Heart left ventricle (tissue), 16 donors: ENCODE data around the gene MRPL14. TPM values are rescaled to one million over a fixed set of nuclear protein-coding genes. Genes with fewer than 3 reads are reported as not detected.

Source experiments
- ATAC-seq, 4 donors: fragments of 200-7000 bp; cut with Tn5 transposase; one replicate each; pipeline ENCODE4 v1.9.1; 2020 to 2022; ENCODE audit warnings: moderate library complexity in 4 of 4, mild to moderate bottlenecking in 3 of 4, moderate number of reproducible peaks in 1 of 4
- DNase-seq, 5 donors: peaks; one replicate each; pipeline ENCODE4 v3.0.0-alpha.2; 2020
- H3K27ac ChIP-seq, 12 donors: fragments of 200-600 bp; sonication (generic) in 4 of 12; one replicate each; pipeline versions ENCODE4 v1.5.0 to v1.8.0; 2016 to 2022; ENCODE audit warnings: mild to moderate bottlenecking in 2 of 12
- H3K27me3 ChIP-seq, 9 donors: fragments of 200-600 bp; sonication (generic) in 2 of 9; one replicate each; pipeline versions ENCODE4 v1.5.1 to v1.8.0; 2016 to 2022; ENCODE audit warnings: mild to moderate bottlenecking in 3 of 9
- H3K36me3 ChIP-seq, 9 donors: fragments of 200-600 bp; sonication (generic) in 2 of 9; one replicate each; pipeline versions ENCODE4 v1.5.0 to v1.8.0; 2018 to 2022; ENCODE audit warnings: mild to moderate bottlenecking in 2 of 9
- H3K4me1 ChIP-seq, 12 donors: fragments of 200-600 bp; sonication (generic) in 4 of 12; one replicate each; pipeline versions ENCODE4 v1.5.0 to v1.8.0; 2016 to 2022; ENCODE audit warnings: mild to moderate bottlenecking in 3 of 12
- H3K4me3 ChIP-seq, 12 donors: fragments of 200-600 bp; sonication (generic) in 4 of 12; one replicate each; pipeline versions ENCODE4 v1.5.0 to v1.8.0; 2017 to 2022; ENCODE audit warnings: mild to moderate bottlenecking in 9 of 12, moderate library complexity in 4 of 12
- H3K9me3 ChIP-seq, 12 donors: fragments of 200-600 bp; sonication (generic) in 4 of 12; one replicate each; pipeline versions ENCODE4 v1.5.0 to v1.8.0; 2016 to 2022; ENCODE audit warnings: mild to moderate bottlenecking in 1 of 12
- CTCF ChIP-seq, 12 donors: fragments of 200-600 bp; sonication (generic) in 4 of 12; IDR thresholded peaks; one replicate each; pipeline versions ENCODE4 v1.5.0 to v1.8.0; 2018 to 2022; ENCODE audit warnings: antibody characterized with exemption in 12 of 12, mild to moderate bottlenecking in 5 of 12
- POLR2A ChIP-seq, 2 donors: fragments of 450-650 bp; IDR thresholded peaks; one replicate each; pipeline ENCODE4 v1.6.1; 2017; ENCODE audit warnings: antibody characterized with exemption in 2 of 2, mild to moderate bottlenecking in 2 of 2, moderate library complexity in 2 of 2
- WGBS, 4 donors: extraction: QIAGEN DNeasy Blood & Tissue Kit in 2 of 4; methylation state at CpG; one replicate each; pipeline versions ENCODE4 v1.1.5 to v1.1.7; 2013 to 2018; 5-methylcytosine and 5-hydroxymethylcytosine counted together
- intact Hi-C, 10 donors: fragments of 100-400 bp; cut with DNase I; formaldehyde crosslinking; loops; one replicate each; pipeline versions ENCODE4 v1.11.1 to v1.14.2; 2022
- polyA plus RNA-seq, 2 donors: library from polyadenylated mRNA; stranded (reverse); fragments of 200-250 nt; gene quantifications; one replicate each; pipeline ENCODE4 v1.2.3, GENCODE V29; 2013
- total RNA-seq, 9 donors: library from RNA; depleted of rRNA in 2 of 9; stranded (reverse); fragments of >200 nt in 2 of 9; fragmentation: NEBNext Ultra II Directional in 3 of 9; extraction: Animal tissue kit (Norgen Biotek cat#: 25700) in 3 of 9; gene quantifications; one replicate each; pipeline versions ENCODE4 v1.1.0 to v1.2.4, GENCODE V29; 2016 to 2023
- donor health status: ischemic (EF 13 %, LVEDD 7.1; RV severe dilation, severe dysfunction).
- donor health status: healthy with polysubstance abuse.
- donor health status: DM: no; HTN: yes; CAD: no.
- donor health status: DM: no; HTN: no; CAD: no.
- donor health status: ischemic (EF 25% LVEDD 6.9; RV normal size, moderate dysfunction).
- donor health status: ischemic (EF 25% LVEDD 5.7; RV mildly dilated, moderate dysfunction).
- donor health status: healthy.
- donor health status: DM: yes; HTN: yes; CAD: no.
- donor health status: ischemic (EF 35%, LVEDD 5.7; RV mildly dilated, moderate dysfunction).
- donor health status: nonischemic (EF 11% LVEDD 7.7; RV severe dilation, severe dysfunction).
- donor health status: DM: yes; HTN: yes; CAD: no.
- donor health status: PGD.
- donor health status: ischemic (EF 29% LVEDD 5.4; RV normal size, mild dysfunction).
- donor health status: nonischemic (EF 23%, LVEDD 6.1; RV moderate dilation, normal function).

Gene MRPL14
- total and polyA plus RNA-seq, 11 donors, result 35.3 to 72.9 (median 44.1) TPM

- 81 to 85% (median 82%) methylated on average over 12 of the region's 12 CpGs for WGBS, 4 donors
- DNase-seq, result no peak
Measured at GRCh38 chr6:44171899-44172546, 44.8 kb upstream of the MRPL14 start.

GRCh38 chr6:44169886-44170570, 42.8 kb upstream of the MRPL14 start:
- Histone ChIP-seq H3K27me3 (no peaks in the 10 kb centered on the region), H3K36me3 (no peaks in the 10 kb centered on the region), H3K9me3 (no peaks in the 10 kb centered on the region), H3K4me1 (peaks cover 0 to 8% (median 6%) of the 10 kb centered on the region in 12 donors), H3K27ac (no peak overlapping the region), H3K4me3 (no peak overlapping the region)
- intact Hi-C loops, result loop anchor here in 9 of 10 donors (5.0 to 10.0 kb wide), 4 partner anchors 67 to 167 kb away; partner anchors contain the start of gene SLC35B2 (in 4 of the 9)
- 78 to 86% (median 81%) methylated on average over 10 of the region's 10 CpGs for WGBS, 4 donors
- no peak for ATAC-seq
- no peak for TF ChIP-seq POLR2A (IDR thresholded peaks at IDR 0.05)
- no peak for TF ChIP-seq CTCF (IDR thresholded peaks at IDR 0.05)
- no peak for DNase-seq

More at GRCh38 chr6:44171899-44172546, 44.8 kb upstream of the MRPL14 start:
- H3K27ac ChIP-seq, result no peak overlapping the region
- H3K4me3 ChIP-seq, result no peak overlapping the region
- peaks cover 0 to 16% (median 10%) of the 10 kb centered on the region in 12 donors for H3K4me1 ChIP-seq
- TF ChIP-seq CTCF (IDR thresholded peaks at IDR 0.05) (no peak), POLR2A (IDR thresholded peaks at IDR 0.05) (no peak)
- intact Hi-C loops, result loop anchor here (1.0 to 10.0 kb wide), 9 partner anchors 62 to 167 kb away; partner anchors contain the start of gene SLC35B2 (in 4 of the 10)
- H3K9me3 ChIP-seq, result no peaks in the 10 kb centered on the region
- no peaks in the 10 kb centered on the region for H3K36me3 ChIP-seq
- no peak for ATAC-seq
- H3K27me3 ChIP-seq, result no peaks in the 10 kb centered on the region

GRCh38 chr6:44169154-44169553, 41.9 kb upstream of the MRPL14 start:
- 57 to 77% (median 68%) methylated on average over 9 of the region's 9 CpGs for WGBS, 4 donors
- H3K36me3 ChIP-seq, result no peaks in the 10 kb centered on the region
- peaks cover 0 to 8% (median 6%) of the 10 kb centered on the region in 12 donors for H3K4me1 ChIP-seq
- TF ChIP-seq CTCF (IDR thresholded peaks at IDR 0.05) (no peak), POLR2A (IDR thresholded peaks at IDR 0.05) (no peak)
- H3K9me3 ChIP-seq, result no peaks in the 10 kb centered on the region
- DNase-seq (no peak), ATAC-seq (no peak)
- H3K27me3 ChIP-seq, result no peaks in the 10 kb centered on the region
- no peak overlapping the region for H3K4me3 ChIP-seq
- no peak overlapping the region for H3K27ac ChIP-seq
- intact Hi-C loops, result loop anchor here in 1 of 10 donors (10.0 kb wide), 1 partner anchor 166 kb away; no protein-coding TSS in a partner anchor

GRCh38 chr6:44167567-44167966, 40.3 kb upstream of the MRPL14 start:
- intact Hi-C loops, result loop anchor here in 1 of 10 donors (10.0 kb wide), 1 partner anchor 167 kb away; no protein-coding TSS in a partner anchor
- ATAC-seq (no peak), DNase-seq (no peak)
- Histone ChIP-seq H3K27me3 (peaks cover 0 to 6% (median 0%) of the 10 kb centered on the region in 9 donors), H3K4me3 (no peak overlapping the region), H3K27ac (no peak overlapping the region), H3K36me3 (no peaks in the 10 kb centered on the region), H3K4me1 (peaks cover 0 to 3% (median 1%) of the 10 kb centered on the region in 12 donors), H3K9me3 (no peaks in the 10 kb centered on the region)
- TF ChIP-seq POLR2A (IDR thresholded peaks at IDR 0.05), result no peak
- TF ChIP-seq CTCF (IDR thresholded peaks at IDR 0.05), result no peak
- WGBS, 4 donors, result 94 to 100% (median 95%) methylated on average over 1 of the region's 1 CpG
